Calu3 (cell line): Measurements from ENCODE around the gene CD46. TPM values are rescaled to one million over a fixed set of nuclear protein-coding genes. Genes with fewer than 3 reads are reported as not detected.
"Not testable (repeated sequence)": the region's sequence is repeated elsewhere in the genome, so short reads cannot be mapped to it uniquely, and the experiment has no call there.

Experiments
- BruUV-seq: library from RNA; stranded (reverse); fragments of 400-500 nt; replicated peaks from 2 replicates; lab custom pipeline; 2021; lab: Mats Ljungman, UMichigan
- CTCF ChIA-PET: fragments of 300-600 bp; sonication (Branson Sonifier 250); formaldehyde crosslinking; loops from one replicate; lab custom pipeline; 2022; ENCODE audit warnings: antibody characterized with exemption; lab: Charles Lee
- DNase-seq: peaks from one replicate; pipeline ENCODE4 v3.0.0; 2022
- H3K27ac Mint-ChIP-seq: one replicate; pipeline ENCODE4 v1.8.0; 2022; ENCODE audit warnings: mixed read lengths; ENCODE audit not compliant: unreplicated experiment
- H3K27me3 Mint-ChIP-seq: one replicate; pipeline ENCODE4 v1.8.0; 2022; ENCODE audit warnings: mixed read lengths; ENCODE audit not compliant: unreplicated experiment
- H3K36me3 Mint-ChIP-seq: one replicate; pipeline ENCODE4 v1.8.0; 2022; ENCODE audit warnings: mild to moderate bottlenecking, moderate library complexity, mixed read lengths; ENCODE audit not compliant: insufficient read depth, unreplicated experiment
- H3K4me1 Mint-ChIP-seq: one replicate; pipeline ENCODE4 v1.8.0; 2022; ENCODE audit warnings: mild to moderate bottlenecking, low read depth, mixed read lengths; ENCODE audit not compliant: unreplicated experiment
- H3K4me3 Mint-ChIP-seq: one replicate; pipeline ENCODE4 v1.8.0; 2022; ENCODE audit warnings: mild to moderate bottlenecking, low read depth, moderate library complexity, mixed read lengths; ENCODE audit not compliant: unreplicated experiment
- H3K9me3 Mint-ChIP-seq: one replicate; pipeline ENCODE4 v1.8.0; 2022; ENCODE audit warnings: low read depth, mixed read lengths; ENCODE audit not compliant: unreplicated experiment
- intact Hi-C: fragments of 100-400 bp; cut with micrococcal nuclease; formaldehyde crosslinking; loops from one replicate; pipeline ENCODE4 v1.10.0; 2022; ENCODE audit not compliant: unreplicated experiment
- total RNA-seq: library from RNA; stranded (reverse); gene quantifications from 2 replicates; pipeline ENCODE4 v1.2.3, GENCODE V29; 2022
- TF ChIP-seq, protein P1 (sequence below): fragments of 200-600 bp; IDR thresholded peaks from one replicate; pipeline ENCODE4 v1.8.0; 2022; ENCODE audit warnings: antibody characterized with exemption; ENCODE audit not compliant: unreplicated experiment

Gene CD46
- total RNA-seq, 1 experiment from 2014 or later: 635 TPM

DNA sequence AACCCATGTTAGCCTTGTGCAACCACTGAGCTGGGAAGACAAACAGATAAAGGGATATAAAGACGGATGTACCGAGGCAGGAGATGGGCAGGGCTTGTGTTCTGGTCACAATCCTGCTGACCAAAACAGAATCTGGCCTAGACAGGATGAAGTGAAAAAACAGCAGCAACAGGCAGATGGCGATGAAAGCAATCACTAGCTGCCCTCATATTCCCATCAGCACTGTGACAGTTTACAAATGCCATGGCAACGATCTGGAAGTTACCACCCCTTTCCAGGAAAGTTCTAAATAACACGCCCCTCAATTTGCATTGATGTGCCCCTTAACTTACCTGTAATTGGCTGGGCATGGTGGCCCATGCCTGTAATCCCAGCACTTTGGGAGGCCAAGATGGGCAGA is 40.6 kb upstream of the CD46 start:
- Mint-ChIP-seq H3K36me3 (no peaks in the 10 kb centered on the region), H3K9me3 (peaks cover 7% of the 10 kb centered on the region), H3K27me3 (no peaks in the 10 kb centered on the region), H3K4me1 (no peaks in the 10 kb centered on the region), H3K4me3 (no peak overlapping the region), H3K27ac (no peak overlapping the region)
- peak; percentile 32 for DNase-seq
- TF ChIP-seq, protein P1, sequence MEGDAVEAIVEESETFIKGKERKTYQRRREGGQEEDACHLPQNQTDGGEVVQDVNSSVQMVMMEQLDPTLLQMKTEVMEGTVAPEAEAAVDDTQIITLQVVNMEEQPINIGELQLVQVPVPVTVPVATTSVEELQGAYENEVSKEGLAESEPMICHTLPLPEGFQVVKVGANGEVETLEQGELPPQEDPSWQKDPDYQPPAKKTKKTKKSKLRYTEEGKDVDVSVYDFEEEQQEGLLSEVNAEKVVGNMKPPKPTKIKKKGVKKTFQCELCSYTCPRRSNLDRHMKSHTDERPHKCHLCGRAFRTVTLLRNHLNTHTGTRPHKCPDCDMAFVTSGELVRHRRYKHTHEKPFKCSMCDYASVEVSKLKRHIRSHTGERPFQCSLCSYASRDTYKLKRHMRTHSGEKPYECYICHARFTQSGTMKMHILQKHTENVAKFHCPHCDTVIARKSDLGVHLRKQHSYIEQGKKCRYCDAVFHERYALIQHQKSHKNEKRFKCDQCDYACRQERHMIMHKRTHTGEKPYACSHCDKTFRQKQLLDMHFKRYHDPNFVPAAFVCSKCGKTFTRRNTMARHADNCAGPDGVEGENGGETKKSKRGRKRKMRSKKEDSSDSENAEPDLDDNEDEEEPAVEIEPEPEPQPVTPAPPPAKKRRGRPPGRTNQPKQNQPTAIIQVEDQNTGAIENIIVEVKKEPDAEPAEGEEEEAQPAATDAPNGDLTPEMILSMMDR: no peak
- CTCF ChIA-PET: interaction anchor here (1.3 kb wide), 2 partner anchors 13 to 86 kb away, joined by 4 to 8 read pairs; no protein-coding TSS in a partner anchor
- no TSS peak for BruUV-seq
- intact Hi-C loops: loop anchor here (1.0 kb wide), 1 partner anchor 86 kb away; no protein-coding TSS in a partner anchor

DNA sequence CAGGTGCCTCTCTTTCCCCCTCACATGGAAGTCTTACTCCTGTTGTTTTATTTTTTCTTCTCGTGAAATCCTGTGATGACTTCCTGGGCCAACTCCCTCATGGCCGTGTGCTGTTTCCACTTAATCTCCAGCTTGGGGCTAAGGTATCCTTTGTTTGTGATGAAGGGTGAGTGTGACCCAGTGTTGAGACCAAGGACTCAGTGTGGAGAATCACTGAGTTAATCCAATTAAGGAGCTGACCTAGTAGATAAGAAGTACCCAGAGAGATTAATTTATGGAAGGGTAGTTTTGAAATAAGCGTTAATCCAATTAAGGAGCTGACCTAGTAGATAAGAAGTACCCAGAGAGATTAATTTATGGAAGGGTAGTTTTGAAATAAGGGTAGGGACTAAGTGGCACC is 39.2 kb upstream of the CD46 start:
- CTCF ChIA-PET: interaction anchor here (1.8 kb wide), 1 partner anchor 85 kb away, joined by 3 read pairs; no protein-coding TSS in a partner anchor
- BruUV-seq, H3K27ac Mint-ChIP-seq, DNase-seq, H3K4me1 Mint-ChIP-seq, H3K36me3 Mint-ChIP-seq, H3K4me3 Mint-ChIP-seq, intact Hi-C loops, H3K27me3 Mint-ChIP-seq, H3K9me3 Mint-ChIP-seq: not testable (repeated sequence)

DNA sequence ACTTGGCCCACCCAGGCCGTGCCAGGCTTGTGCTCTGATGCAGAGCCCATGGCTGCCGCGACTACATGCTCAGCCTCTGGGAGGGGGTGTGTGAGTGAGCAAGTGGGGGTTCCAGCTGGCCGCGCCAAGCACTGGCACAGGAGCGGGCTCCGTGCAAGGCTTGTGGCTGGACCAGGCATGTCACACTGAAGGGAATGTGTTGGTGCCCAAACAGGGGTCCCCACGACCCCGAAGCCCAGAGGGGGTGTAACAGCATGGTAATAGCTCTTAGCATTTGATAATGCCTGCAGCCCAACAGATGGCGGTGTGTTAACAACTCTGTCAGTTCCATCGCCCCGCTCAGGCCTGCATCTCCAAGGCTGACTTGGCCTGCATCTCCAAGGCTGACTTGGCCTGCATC is 38.3 kb upstream of the CD46 start:
- Mint-ChIP-seq H3K36me3 (no peaks in the 10 kb centered on the region), H3K4me3 (no peak overlapping the region), H3K9me3 (peaks cover 7% of the 10 kb centered on the region), H3K27me3 (no peaks in the 10 kb centered on the region), H3K27ac (no peak overlapping the region), H3K4me1 (no peaks in the 10 kb centered on the region)
- DNase-seq: no peak
- TF ChIP-seq, protein P1: no peak
- intact Hi-C loops: no loop called here
- CTCF ChIA-PET: interaction anchor here (1.8 kb wide), 1 partner anchor 84 kb away, joined by 3 read pairs; no protein-coding TSS in a partner anchor
- BruUV-seq: no TSS peak

DNA sequence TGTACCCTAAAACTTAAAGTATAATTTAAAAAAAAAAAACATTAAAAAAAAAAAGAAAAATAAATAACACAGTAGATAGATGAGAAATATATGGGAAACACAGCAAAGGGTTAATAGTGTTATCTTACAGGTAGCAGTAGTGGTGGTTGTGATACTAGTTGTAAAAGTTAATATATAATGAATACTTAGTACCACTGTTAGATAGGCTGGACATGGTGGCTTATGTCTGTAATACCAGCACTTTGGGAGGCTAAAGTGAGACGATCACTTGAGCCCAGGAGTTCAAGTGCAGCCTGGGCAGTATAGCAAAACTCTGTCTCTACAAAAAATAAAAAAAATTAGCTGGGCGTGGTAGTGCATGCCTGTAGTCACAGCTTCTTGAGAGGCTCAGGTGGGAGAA is 32.6 kb upstream of the CD46 start:
- BruUV-seq: no TSS peak
- TF ChIP-seq, protein P1: no peak
- H3K27me3 Mint-ChIP-seq: no peaks in the 10 kb centered on the region
- H3K27ac Mint-ChIP-seq: no peak overlapping the region
- intact Hi-C loops: no loop called here
- H3K4me1 Mint-ChIP-seq: no peaks in the 10 kb centered on the region
- no peak overlapping the region for H3K4me3 Mint-ChIP-seq
- no peaks in the 10 kb centered on the region for H3K36me3 Mint-ChIP-seq
- peaks cover 4% of the 10 kb centered on the region for H3K9me3 Mint-ChIP-seq
- CTCF ChIA-PET: no interaction called here
- DNase-seq: no peak

DNA sequence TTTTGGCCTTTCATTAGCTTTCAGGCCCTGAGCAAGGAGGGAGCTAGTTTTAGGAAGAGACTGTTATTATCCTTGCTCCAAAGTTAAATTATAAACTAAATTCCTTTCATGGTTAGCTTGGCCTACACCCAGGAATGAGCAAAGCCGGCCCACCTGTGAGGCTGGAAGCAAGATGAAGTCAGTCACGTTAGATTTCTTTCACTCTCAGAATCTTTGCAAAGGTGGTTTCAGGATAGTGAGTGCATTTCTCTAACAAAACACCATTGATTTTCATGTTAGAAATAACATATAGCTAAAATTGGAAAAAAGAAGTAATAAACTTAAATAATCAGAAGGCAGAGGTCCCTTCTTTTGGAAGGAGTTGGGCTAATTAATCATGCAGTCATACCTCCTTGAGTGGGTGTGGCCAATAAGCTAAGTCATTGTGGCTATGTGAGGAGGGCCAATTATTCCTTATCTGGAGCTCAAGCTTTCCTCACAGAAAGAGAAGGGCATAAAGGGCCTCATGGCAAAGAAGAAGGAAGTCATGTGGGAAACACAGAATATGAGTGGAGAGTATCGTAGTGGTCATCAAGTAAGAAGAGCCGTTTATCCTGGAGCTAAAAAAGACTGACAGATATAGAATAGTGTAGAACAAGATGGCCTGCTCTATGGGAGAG is 23.5 kb upstream of the CD46 start:
- intact Hi-C loops, BruUV-seq: not testable (repeated sequence)

DNA sequence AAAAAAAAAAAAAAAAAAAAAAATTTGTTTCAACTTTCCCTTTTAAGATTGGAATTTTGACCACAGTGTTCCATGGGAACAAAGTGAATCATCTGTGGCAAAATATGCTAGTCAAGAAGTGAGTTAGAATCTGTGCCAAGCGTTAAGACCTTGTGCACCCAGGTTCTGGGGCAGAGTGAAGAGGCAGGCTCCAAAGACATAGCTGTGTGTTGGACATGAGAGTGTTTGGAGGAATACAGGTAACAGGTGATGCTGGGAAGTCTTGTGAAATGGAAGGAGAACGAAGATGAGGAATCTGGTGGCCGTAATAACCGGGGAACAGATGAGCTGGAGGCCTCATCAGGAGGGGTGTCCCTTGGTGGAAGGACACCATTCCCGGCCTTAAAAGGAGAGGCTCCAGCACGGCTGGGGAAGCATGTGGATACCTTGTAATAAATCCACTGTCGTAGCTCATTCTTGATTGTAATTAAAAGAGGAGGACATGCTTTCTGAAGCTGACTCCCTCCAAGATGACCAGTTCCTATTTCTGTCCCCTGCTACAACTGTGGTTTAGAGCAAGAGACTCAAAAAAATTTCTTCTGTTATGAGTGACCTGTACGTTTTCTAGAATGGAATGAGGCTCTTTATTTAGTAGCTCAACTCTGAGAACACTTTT is 14.2 kb upstream of the CD46 start:
- BruUV-seq, DNase-seq, intact Hi-C loops, H3K9me3 Mint-ChIP-seq, H3K4me3 Mint-ChIP-seq, H3K27me3 Mint-ChIP-seq, H3K27ac Mint-ChIP-seq, H3K36me3 Mint-ChIP-seq: not testable (repeated sequence)
- peaks cover 40% of the 10 kb centered on the region for H3K4me1 Mint-ChIP-seq
- CTCF ChIA-PET: interaction anchor here (0.6 to 0.9 kb wide), 2 partner anchors 9 kb away, joined by 3 to 4 read pairs; no protein-coding TSS in a partner anchor

More for the DNA sequence above, 23.5 kb upstream of the CD46 start:
- H3K36me3 Mint-ChIP-seq, H3K27ac Mint-ChIP-seq, DNase-seq, H3K4me3 Mint-ChIP-seq, H3K9me3 Mint-ChIP-seq, H3K27me3 Mint-ChIP-seq: not testable (repeated sequence)
- peaks cover 26% of the 10 kb centered on the region for H3K4me1 Mint-ChIP-seq
- CTCF ChIA-PET: interaction anchor here (0.7 kb wide), 1 partner anchor 9 kb away, joined by 3 read pairs; no protein-coding TSS in a partner anchor

DNA sequence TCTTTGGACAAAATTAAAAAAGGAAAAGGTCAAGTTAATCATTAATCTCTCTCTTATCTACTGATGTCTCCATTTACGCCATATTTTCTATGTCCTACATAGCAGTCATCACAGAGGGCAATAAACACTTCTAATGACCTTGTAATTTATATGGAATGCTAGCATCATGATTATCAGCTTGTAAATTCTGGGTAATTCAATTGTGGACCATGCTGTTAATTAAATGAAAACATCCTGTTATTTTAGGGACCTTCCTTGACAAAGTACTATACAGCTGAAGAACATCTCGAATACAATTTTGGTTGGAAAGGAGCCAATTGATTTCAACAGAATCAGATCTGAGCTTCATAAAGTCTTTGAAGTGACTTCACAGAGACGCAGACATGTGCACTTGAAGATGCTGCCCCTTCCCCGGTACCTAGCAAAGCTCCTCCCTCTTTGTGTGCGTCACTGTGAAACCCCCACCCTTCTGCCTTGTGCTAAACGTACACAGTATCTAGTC is 13.6 kb upstream of the CD46 start:
- intact Hi-C loops, H3K36me3 Mint-ChIP-seq, H3K27me3 Mint-ChIP-seq, H3K4me3 Mint-ChIP-seq, H3K9me3 Mint-ChIP-seq, DNase-seq, BruUV-seq: not testable (repeated sequence)
- H3K27ac Mint-ChIP-seq: peak overlapping the region; percentile 48
- H3K4me1 Mint-ChIP-seq: peaks cover 40% of the 10 kb centered on the region
- CTCF ChIA-PET: interaction anchor here (0.9 kb wide), 1 partner anchor 8 kb away, joined by 4 read pairs; no protein-coding TSS in a partner anchor
